HPDE6-E6E7 (cell line): Measurements from ENCODE around the gene IRF2.
A peak's percentile ranks its signal among the peaks of the same experiment; 100 is the strongest.

Source experiments
- DNase-seq: peaks from one replicate; pipeline ENCODE4 v3.0.0; 2011; ENCODE audit warnings: missing footprints; ENCODE audit errors: extremely low spot score

IRF2 gene

GRCh38 chr4:184473499-184474262 is 669 bp downstream of the IRF2 start:
- peak; percentile 21 for DNase-seq

DNA sequence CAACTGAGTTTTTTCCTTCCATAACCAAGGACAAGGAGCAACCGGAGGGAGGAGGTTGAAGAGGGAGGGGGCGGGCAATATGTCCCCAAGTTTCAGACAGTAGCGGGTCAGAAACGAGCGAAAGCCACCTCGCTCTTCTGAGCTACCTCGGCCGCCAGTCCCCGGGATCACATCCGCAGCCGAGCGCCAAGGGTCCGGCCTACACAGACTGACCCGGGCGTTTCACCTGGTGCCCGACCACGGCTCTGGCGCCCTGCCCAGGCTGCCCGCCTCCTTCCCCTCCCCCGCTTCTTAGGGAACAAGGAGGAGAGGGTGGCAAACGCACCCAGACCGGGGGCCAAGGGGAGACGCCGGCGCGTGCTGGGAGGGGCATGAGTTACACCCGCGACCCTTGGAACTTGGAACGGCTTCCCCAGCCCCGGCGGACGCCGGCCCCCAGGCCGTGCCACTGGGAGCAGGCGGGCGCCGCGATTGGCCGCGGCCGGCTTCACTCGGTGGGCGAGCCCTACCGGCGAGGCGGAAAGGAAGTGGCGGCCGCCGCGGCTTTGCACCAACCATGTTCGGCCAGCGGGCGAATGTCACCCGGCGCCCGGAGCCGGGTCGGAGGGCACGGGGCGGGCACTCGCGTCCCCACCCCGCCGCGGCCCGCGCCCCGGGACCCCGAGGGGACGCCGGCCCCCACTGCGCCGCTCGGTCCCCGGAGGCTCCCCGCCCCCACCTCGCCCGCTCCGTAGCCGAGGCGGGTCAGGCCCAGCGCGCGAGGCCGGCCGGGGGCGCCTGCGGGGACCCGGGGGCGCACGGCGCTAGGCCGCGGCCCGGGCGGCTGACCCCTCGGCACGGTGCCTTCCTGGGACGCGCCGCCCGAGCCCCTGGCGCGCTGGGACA is 1.5 kb downstream of the IRF2 start:
- peak; percentile 59 for DNase-seq

- peak; percentile 5 for DNase-seq
These were observed 2.3 kb downstream of the IRF2 start for GRCh38 chr4:184471881-184472613.

GRCh38 chr4:184470785-184471110 is 3.6 kb downstream of the IRF2 start:
- DNase-seq: no peak

DNA sequence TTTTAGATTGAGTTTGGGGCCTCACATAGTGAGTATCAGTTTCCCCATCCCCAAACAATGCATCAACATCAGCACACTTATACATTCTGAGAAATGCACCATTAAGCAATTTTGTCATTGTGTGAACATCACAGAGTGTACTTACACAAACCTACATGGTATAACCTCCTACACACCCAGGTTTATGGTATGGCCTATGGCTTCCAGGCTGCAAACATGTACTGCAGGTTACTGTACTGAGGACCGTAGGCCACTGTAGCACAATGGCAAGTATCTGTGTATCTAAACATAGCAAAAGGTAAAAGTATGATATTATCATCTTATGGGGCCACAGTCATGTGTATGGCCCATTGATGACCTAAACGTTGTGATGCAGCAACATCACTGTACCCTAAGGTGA is 7.7 kb downstream of the IRF2 start:
- no peak for DNase-seq

DNA sequence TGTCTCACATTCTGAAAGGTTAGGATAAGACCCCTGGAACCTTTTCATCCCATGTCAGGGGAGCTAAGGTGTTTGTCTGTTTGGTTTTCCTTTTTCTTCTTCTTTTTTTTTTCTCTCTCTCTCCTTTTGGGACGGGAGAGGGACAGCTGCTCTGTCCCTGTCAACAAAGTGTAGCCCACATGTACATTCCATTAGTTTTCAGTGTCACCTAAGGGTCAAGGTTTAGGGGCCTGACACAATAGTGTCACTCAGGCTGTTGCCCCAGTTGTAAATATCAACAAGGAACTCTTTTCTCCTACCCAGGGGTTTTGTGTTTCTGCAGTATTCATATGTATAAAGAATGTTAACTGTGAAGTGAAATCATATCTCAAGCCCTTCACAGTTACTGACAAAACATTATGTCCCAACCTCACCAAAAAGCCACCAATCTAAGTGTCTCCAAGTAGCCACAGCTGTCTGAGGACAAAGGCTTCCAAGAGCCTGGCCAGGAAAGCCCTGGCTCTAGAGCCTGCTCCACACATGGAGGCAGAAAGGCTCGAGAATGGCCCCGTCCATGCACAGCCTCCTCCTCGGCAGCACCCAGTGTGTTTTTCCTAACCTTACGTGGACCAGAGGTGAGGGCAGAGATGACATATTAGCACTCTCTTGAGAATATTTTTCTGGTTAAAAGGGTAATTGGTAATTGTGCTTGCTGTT is 9.4 kb downstream of the IRF2 start:
- no peak for DNase-seq

GRCh38 chr4:184463856-184464255 is 10.5 kb downstream of the IRF2 start:
- DNase-seq: no peak

- DNase-seq: no peak
These were observed 11.2 kb downstream of the IRF2 start for GRCh38 chr4:184463158-184463557.

DNA sequence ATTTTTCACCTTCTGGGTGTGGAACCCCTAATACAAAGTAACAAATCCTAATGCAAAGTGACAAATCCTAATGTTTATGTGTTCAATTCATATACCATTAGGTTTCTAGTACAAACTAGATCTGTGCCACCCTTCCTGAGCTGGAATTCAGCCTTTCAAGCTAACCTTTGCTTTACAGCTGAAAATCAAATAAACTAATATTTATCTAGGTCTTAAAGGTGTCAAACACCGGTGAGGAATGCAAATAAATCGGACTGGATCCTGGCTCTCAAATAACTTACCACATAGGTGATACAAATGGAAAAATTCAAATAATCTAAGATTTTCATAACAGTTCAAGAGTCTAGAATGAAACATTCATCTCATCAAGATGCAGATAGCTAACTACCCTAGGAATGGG is 11.6 kb downstream of the IRF2 start:
- no peak for DNase-seq

- DNase-seq: no peak
These were observed 12.5 kb downstream of the IRF2 start for GRCh38 chr4:184461711-184462441.

DNA sequence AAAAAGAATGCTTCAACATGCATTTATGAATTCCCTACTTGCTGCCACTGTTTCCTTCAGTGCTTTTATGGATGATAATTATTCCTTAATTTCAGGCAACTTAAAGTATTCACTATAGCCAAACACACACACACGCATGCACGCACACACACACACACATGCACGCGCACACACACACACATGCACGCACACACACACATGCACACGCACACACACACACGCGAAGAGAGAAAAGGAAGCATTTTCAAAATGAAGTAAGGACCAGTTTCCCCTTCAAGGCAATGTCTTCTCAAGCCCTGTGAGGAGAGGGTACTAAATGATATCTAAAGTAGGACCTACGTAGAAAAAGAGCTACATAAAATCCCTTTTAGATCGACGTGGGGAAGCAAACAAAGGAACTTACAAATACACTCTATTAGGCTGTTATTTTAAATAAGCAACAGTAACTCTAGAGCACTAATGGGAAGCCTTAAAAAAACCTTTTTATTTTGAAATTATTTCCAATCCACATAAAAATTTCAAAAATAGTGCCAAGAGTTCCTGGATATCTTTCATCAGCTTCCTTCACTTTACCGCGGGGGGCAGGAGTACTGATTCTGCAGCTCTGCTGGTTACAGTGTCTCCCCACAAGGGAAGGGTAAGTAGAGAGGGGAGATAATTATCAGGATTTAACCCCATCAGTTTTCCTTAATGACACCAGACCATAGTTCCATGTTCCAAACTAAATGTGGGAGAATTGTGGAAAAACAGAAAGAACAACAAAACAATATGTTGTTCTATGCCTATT is 13.7 kb downstream of the IRF2 start:
- DNase-seq: no peak

- no peak for DNase-seq
These were observed 14.9 kb downstream of the IRF2 start for GRCh38 chr4:184459413-184459812.

DNA sequence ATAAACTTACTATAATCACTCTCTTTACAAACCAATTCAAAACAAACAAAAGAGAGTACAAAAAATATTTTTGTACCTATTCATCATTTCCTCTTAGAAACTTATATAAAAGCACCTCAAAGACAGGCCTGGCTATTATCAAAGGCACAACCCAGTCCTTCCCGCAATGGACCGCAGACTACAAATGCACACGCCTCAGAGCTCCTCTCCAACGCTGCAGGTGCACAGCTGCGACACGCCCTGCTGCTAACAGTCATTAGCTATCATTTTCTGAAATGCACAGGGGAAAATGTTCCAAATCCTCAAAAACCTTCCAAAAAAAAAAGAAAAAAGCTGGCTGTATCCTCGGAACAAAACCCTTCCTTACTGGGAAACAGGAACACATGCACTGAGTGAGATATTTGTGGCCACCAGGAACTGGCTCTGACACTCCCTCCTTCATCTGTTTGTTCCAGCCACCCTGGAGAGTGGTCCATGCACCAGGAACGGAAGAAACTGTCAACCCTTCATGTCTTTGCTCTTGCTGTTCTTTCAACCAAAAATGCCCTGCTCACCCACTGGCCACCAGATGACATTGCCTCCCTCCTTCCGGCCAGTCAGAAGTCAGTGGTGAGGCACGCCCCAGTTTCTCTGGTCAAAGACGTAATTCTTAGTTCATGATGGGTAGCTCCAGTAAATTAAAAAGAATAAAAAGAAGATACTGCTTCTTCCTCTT is 16.7 kb downstream of the IRF2 start:
- DNase-seq: no peak

- DNase-seq: no peak
These were observed 18.0 kb downstream of the IRF2 start for GRCh38 chr4:184456337-184456736.

- DNase-seq: no peak
These were observed 19.1 kb downstream of the IRF2 start for GRCh38 chr4:184455299-184455698.

GRCh38 chr4:184453365-184454160 is 20.8 kb downstream of the IRF2 start:
- peak; percentile 43 for DNase-seq

GRCh38 chr4:184452740-184453139 is 21.6 kb downstream of the IRF2 start:
- no peak for DNase-seq

- no peak for DNase-seq
These were observed 22.6 kb downstream of the IRF2 start for GRCh38 chr4:184451726-184452125.
